GM21576 (cell line): ENCODE results near the gene SNX15.
"Not testable (repeated sequence)": the region's sequence is repeated elsewhere in the genome, so short reads cannot be mapped to it uniquely, and the experiment has no call there.

Experiments
- ATAC-seq: cut with Tn5 transposase; IDR thresholded peaks from one replicate; pipeline ENCODE4 v1.9.1; 2021; ENCODE audit warnings: mild to moderate bottlenecking, moderate library complexity; ENCODE audit not compliant: unreplicated experiment

The SNX15 gene

GRCh38 chr11:65027213-65028067, at the start of gene SNX15:
SNX15 (plus strand) TSS chr11:65027439; CDS start chr11:65027538, 99 bp downstream.
- peak; percentile 80 for ATAC-seq

GRCh38 chr11:64983339-64983738, 43.9 kb upstream of the SNX15 start:
- ATAC-seq: not testable (repeated sequence)

DNA sequence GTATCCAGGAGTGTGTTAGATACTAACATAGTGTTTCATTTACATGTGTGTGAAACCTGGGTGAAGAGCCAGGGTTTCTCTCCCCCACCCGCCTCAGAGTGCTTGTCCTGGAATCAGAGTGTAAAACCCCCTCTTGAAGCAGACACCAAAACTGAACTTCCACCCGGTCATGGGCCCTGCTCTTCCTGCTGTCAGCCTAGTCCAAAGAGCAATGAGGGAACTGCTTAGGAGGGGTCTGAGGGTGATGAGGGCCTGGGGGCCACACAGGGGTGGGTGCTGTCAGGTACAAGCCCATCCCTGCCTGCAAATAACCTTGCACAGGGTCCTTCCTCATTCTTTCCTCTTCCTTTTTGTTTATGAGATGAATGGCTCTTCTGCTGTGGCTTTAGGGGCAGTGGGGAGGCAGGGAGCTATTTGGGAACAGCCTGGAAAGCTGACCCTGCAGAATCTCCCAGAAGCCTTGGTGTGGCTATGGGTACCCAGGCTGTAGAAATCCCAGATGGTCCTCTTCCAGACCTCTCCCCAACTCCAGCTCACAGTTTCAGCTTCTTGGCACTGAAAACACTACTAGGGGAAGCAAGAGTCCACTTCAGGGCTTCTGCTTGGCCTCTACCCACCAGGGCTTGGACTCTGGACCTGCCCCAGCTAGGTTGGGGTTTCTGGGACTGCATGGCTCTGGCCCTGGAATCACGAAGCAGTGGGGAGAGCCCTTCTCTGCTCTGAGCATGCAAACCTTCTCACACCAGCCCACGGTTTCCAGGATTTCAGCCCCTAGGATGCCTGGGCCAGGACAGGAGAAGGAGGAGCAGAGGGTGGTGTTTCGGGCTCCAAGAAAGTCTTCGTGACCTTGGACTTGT, 39.0 kb upstream of the SNX15 start:
- no peak for ATAC-seq

- ATAC-seq: no peak
Observed at GRCh38 chr11:64989416-64989815, 37.8 kb upstream of the SNX15 start.

DNA sequence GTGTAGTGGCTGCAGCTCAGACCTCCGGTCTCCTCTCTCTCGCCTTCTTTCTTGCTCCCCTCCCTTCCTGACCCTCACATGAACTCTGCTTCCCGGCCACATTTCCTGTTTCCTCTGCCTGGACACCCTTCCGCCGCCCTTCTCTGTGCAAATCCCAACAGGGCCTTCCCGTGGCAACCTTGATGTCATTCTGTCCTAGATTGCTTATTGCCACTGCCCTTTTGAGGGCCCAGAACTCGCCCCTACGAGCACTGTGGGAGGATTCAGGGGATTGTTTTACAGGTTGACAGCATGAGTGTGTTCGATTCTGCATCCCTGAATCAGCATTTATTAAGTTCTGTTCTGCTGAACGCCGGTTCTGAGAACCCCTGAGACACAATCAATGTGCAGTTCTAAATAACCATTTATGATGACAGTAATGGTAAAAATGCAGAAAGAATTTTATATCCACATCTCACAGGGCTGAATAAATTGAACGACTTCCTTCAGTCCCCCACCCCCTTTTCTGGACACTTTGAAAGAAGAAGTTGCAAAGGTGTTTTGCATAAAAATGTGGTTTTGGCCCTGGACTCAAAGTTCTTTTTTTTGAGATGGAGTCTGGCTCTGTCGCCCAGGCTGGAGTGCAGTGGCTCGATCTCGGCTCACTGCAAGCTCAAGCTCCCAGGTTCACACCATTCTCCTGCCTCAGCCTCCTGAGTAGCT, 36.9 kb upstream of the SNX15 start:
- ATAC-seq: no peak

DNA sequence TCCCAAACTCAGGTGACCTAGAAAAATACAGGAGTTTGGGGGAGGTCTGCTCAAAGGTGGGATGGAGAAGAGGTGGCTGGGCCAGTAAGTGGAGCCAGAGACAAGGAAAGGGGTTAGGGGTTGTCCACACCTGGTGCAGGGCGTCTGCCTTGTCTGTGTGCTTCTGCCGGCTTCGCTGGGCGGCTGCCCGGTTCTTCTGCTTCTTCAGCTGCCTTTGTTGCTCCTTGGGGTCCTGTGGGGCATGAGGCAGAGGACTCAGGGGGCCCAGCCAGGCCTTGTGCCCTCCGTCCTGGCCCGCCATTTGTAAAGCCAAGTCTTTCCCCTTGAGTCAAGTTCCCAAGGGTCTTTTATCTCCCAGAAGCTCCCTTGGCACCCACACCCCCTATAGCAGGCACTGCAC, 32.9 kb upstream of the SNX15 start:
- ATAC-seq: no peak

GRCh38 chr11:64996327-64996709, 30.9 kb upstream of the SNX15 start:
- ATAC-seq: no peak

- no peak for ATAC-seq
Observed at GRCh38 chr11:64996710-64997380, 30.4 kb upstream of the SNX15 start, which contains the start of gene BATF2. BATF2 (minus strand) TSS chr11:64996971; CDS start chr11:64996914, 57 bp downstream.

GRCh38 chr11:64998141-64998540, 29.1 kb upstream of the SNX15 start:
- ATAC-seq: no peak

- no peak for ATAC-seq
Observed at GRCh38 chr11:64998690-64999431, 28.4 kb upstream of the SNX15 start.

DNA sequence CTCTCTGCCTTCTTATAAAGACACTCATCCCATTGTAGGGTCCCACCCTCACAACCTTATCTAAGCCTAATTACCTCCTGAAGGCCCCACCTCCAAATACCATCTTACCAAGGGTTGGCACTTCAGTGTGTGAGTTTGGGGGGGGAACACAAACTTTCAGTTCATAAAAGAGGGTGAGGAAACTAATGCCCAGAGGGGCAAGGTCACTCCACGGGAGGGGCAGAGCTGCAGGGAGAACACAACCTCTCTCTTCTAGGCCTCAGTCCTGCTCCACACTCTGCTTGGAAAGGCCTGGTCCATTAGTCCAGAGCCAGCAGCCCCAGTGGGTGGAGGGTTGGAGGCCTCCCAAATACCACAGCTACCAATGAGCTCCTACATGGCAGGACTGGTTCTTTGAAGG, 27.8 kb upstream of the SNX15 start:
- no peak for ATAC-seq

DNA sequence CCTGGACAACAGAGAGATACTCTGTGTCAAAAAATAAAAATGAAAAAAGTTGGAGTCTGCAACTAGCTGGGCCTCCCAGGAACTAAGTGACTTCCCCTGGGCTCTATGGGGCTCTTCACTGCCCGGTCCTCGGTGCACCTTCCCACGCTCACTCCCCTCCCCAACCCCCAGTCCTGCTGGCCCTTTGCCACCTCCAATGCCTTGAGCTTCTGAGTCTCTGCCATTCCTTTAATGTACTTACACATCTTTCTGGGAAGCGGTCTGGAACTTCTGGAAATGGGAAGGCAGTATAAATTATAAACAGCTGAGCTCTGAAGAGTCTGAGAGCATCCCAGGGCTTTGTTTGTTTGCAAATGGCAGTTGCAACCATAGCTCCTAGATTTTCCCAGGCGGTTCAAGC, 24.5 kb upstream of the SNX15 start:
- no peak for ATAC-seq

GRCh38 chr11:65003282-65003681, 24.0 kb upstream of the SNX15 start:
- no peak for ATAC-seq

DNA sequence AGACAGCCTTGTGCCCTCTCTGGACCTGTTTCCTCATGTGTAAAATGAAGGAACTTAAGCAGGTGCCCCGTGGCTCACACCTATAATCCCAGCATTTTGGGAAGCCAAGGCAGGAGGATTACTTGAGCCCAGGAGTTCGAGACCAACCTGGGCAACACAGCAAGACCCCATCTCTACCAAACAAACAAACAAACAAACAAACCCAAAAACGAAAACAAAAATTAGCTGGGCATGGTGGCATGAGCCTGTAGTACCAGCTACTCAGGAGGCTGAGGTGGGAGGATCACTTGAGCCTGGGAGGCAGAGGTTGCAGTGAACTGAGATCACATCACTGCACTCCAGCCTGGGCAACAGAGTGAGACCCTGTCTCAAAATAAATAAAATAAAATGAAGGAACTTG, 23.3 kb upstream of the SNX15 start:
- not testable (repeated sequence) for ATAC-seq

DNA sequence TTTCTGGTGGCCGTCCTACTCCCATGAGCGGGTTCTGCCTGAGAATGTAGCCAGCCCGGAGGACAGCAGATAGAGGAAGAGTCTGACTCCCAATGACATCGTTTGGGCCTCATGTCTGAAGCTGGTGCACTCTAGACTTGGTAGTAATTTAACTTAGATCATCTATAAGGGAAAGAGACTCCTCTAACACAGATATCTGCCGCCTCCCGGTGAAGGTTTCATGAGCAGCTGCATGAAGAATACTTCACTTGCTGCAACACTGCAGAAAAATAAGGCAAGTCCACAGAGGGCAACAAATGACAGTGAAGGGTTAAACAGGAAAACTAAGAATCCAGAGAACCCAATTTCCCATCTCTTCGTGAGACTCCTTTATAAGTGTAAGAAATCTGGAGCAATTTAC, 19.2 kb upstream of the SNX15 start:
- ATAC-seq: no peak

DNA sequence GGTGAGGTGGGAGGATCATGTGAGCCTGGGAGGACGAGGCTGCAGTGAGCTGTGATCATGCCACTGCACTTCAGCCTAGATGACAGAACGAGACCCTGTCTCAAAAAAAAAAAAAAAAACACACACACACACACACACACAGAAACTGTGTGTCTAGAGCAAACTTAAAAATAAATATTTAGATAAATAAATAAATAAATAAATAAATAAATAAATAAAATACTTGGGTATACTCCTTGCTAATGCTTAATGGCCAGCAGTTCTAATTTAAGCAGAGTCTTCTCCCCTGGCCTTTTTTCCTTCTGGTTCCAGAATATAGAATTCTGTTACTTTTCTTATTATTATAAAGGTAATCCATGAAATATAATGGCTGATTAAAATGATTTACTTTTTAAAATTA, 18.4 kb upstream of the SNX15 start:
- no peak for ATAC-seq

- ATAC-seq: peak; percentile 57
Observed at GRCh38 chr11:65013130-65013887, 13.9 kb upstream of the SNX15 start.

DNA sequence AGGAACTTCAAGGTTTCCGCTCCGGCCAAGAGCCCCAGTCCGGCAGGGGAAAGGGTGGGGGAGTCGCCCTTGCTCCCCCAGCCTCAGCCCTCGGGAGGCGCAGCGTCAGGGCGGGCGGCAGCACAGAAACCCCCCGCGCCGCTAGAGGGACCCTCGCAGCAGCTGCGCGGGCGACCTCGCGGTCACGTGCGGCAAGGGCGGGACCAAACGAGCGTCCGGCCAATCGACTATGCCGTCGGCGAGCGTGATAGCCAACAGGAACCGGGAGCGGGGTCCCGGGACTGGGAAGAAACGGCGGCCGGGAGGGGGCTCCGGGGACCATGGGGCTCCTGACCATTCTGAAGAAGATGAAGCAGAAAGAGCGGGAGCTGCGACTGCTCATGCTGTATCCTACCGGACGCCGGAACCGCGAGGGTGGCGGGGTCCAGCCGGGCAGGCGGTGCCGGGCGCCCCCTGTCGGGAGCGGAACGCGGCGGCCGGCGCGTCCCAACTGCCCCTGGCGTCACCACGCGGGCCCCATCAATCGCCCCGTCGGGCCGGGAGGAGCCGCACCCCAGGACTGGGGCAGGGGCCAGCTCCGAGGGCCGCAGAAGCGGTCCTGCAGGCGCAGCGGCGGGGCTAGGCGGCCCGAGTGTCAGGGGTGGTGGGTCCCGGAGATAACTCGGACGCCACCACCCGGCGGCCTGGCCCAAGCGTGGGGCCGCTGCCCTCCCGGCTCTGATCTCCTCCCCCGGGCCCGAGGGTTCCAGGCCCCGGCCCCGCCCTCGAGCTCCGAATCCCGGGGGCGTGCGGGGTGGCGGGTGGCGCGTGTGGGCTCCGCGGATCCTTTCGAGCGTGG, 13.1 kb upstream of the SNX15 start, which contains the start of gene ARL2:
TSS of gene ARL2 (plus strand) at position 273 of the 838 bp plus-strand sequence. CDS start at position 321, 48 bp downstream.
- peak; percentile 72 for ATAC-seq
